GM21360 (cell line): ENCODE results near the gene CCM2.
"Not testable (repeated sequence)": the region's sequence is repeated elsewhere in the genome, so short reads cannot be mapped to it uniquely, and the experiment has no call there.

ENCODE experiments used
- ATAC-seq: cut with Tn5 transposase; IDR thresholded peaks from one replicate; pipeline ENCODE4 v1.9.1; 2021; ENCODE audit warnings: mild to moderate bottlenecking, moderate library complexity; ENCODE audit not compliant: unreplicated experiment

Gene CCM2

GRCh38 chr7:44980393-44981034, 19.5 kb upstream of the CCM2 start:
- peak; percentile 51 for ATAC-seq

DNA sequence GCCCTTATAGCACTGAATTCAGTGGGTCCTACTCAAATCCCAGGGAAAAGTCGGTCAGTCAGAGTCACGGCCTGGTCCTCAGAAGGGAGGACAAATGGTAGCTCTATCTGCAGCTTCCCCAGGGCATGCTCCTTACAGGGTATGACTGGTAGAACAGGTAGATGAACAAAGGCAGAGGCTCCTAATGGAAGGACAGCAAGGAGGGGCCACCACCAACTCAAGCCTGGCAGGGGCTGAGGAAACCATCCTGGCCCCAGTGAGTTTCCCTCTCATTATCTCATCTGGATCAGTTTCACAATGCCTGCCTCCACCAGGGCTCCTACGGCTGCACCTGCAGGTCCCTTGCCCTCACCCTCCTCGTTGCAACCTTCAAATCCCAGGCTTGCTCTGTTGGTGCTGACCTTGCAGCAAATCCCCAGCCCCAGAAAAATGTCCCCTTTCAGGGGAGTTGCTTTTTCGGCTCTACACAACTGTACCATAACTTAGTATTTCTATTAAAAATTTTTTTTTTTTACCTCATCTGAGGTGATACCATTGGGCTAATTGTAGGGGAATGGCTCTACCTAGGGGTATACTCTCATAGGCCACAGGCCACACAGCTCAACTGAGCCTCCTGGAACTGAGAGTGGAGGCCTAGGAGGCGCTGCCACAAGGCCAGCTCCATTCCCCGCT, 18.8 kb upstream of the CCM2 start:
- ATAC-seq = peak; percentile 3

GRCh38 chr7:44982535-44982923, 17.5 kb upstream of the CCM2 start:
- ATAC-seq = no peak

DNA sequence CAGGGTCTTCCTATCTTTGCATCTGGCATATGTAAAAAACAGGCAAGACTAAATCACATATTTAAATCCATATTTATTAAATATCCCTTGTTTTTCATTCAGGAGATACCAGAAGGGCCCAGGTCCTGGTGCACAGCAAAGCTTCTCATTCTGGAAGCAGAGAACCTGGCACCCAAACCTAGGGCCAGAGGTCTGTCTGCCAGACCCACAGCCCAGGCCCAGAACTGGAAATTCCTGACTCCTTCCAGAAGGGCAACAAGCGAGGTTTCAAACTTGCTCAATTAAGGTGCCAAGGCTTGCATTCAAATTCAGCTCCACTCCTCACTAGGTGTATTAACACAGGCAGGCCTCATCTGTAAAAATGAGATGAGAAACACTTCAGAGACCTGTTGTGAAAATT, 17.0 kb upstream of the CCM2 start:
- no peak for ATAC-seq

GRCh38 chr7:44983742-44984477, 16.1 kb upstream of the CCM2 start:
- ATAC-seq = no peak

DNA sequence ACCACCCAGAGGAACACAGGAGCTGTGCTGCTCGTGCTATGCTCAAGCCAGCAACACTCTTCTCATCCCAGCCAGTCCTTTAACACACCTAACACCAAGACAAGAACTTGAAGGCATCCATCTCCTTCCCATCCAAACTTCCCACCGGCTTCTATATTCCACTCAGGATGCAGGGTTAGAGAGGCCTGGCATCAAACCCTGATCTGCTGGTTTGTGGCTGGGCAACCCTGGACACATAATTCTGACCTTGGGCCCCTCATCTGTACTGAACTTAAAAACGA, 15.6 kb upstream of the CCM2 start:
- ATAC-seq = no peak

GRCh38 chr7:44985033-44985695, 14.8 kb upstream of the CCM2 start:
- ATAC-seq = no peak

DNA sequence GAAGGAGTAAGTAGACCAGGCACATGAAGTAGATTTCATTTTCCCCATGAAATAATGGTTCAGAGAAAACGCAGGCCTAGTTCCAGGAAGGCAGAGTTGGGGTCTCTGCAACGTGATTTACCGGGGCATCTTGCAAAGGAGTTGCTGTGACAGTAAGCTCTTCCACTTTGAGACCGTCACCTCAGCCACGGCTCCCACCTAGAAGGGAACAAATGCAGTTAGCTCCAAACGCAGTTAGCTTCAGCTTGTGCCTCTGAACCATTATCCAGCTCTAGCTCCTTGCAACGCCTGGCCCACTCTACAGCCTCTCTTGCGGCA, 14.1 kb upstream of the CCM2 start:
- no peak for ATAC-seq

DNA sequence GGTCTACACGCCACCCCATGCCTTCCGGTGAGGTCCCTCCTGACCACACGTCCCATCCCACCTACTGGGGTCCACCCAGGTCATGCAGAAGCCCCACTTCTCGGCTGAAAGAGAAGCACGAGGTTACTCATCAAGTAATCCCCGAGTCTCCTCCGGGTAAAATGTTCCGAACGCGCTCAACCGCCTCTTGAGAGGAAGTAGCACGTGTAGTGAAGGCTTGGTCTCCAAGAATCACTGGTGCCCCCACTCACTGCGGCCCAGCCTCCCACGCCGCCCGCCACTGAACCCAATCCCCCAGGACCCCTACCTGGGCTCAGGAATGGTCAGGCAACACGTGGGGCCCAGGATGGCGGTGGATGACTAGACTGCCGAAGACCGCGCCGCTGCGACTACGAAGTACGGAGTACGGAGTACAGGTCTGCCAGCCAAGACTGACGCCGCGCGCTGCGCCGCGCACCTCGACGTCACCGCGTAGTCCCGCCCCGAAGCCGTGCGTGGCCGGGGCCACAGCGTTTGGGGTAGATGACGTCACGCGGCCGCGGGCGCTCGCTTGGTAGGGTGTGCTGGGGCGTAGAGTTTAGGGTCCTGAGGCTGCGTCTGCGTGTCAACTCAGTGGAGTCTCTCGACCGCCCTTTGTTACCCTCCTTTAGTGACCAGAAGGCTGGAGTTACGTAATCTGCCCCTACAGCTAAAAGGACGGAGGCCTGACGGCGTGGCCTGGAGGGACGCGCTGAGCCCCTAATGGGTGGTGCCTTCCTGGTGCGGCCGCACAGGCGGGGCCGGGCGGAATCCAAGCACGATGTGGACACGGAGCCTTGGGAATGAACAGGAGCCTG, 13.6 kb upstream of the CCM2 start:
- ATAC-seq = peak; percentile 90

DNA sequence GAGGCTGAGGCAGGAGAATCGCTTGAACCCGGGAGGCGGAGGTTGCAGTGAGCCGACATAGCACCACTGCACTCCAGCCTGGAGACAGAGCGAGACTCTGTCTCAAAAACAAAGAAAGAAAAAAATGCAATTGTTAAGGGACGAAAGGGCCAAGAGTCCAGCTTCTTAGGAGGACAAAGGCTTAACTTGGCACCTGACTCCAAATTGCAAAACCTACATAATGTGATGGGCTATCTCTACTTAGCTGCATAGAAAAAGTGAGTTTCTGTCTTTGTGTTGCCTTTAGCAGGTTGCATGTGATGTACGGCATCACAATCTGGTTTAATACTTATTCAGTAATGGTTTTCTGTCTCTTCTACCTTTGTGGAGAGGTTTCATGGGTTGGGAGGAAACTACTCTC, 12.5 kb upstream of the CCM2 start:
- ATAC-seq = no peak

GRCh38 chr7:44987996-44988395, 12.0 kb upstream of the CCM2 start:
- no peak for ATAC-seq

DNA sequence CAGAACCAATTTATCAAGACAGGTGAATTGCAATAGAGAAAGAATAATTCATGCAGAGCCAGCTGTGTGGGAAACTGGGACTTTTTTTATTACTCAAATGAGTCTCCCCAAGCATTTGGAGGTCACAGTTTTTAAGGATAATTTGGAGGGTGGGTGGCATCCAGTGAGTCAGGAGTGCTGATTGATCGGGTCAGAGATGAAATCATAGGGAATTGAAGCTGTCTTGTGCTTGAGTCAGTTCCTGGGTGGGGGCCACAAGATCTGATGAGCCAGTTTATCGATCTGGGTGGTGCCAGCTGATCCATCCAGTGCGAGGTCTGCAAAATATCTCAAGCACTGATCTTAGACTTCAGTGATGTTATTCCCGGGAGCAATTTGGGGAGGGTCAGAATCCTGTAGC, 11.3 kb upstream of the CCM2 start:
- ATAC-seq = no peak

DNA sequence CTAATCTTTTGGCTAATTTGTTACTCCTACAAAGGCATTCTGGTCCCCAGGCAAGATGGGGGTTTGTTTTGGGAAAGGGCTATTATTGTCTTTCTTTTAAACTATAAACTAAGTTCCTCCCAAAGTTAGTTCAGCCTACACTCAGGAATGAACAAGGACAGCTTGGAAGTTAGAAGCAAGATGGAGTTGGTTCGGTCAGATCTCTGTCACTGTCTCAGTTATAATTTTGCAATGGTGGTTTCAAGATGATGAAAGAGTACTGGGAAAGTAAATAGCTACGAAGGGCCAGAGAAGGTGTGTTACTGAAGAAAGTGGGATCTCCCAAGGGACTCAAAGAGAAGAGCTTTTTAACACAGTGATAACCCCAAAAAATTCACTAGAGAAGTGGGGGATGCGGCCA, 10.9 kb upstream of the CCM2 start:
- no peak for ATAC-seq

GRCh38 chr7:44990109-44991023, 9.6 kb upstream of the CCM2 start:
- ATAC-seq = no peak

DNA sequence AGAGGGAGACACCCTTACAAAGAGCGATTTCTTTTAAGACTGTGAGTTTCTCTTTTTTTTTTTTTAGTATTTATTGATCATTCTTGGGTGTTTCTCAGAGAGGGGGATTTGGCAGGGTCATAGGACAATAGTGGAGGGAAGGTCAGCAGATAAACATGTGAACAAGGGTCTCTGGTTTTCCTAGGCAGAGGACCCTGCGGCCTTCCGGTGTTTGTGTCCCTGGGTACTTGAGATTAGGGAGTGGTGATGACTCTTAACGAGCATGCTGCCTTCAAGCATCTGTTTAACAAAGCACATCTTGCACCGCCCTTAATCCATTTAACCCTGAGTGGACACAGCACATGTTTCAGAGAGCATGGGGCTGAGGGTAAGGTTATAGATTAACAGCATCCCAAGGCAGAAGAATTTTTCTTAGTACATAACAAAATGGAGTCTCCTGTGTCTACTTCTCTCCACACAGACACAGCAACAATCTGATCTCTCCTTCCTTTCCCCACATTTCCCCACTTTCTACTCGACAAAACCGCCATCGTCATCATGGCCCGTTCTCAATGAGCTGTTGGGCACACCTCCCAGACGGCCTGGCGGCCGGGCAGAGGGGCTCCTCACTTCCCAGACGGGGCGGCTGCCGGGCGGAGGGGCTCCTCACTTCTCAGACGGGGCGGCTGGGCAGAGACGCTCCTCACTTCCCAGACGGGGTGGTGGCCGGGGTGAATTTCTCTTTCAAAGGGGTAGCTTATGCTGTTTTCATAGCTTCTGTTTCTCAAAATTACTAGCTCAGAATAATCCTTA, 7.8 kb upstream of the CCM2 start:
- not testable (repeated sequence) for ATAC-seq

- no peak for ATAC-seq
Measured at GRCh38 chr7:44994877-44995554, 5.0 kb upstream of the CCM2 start.

DNA sequence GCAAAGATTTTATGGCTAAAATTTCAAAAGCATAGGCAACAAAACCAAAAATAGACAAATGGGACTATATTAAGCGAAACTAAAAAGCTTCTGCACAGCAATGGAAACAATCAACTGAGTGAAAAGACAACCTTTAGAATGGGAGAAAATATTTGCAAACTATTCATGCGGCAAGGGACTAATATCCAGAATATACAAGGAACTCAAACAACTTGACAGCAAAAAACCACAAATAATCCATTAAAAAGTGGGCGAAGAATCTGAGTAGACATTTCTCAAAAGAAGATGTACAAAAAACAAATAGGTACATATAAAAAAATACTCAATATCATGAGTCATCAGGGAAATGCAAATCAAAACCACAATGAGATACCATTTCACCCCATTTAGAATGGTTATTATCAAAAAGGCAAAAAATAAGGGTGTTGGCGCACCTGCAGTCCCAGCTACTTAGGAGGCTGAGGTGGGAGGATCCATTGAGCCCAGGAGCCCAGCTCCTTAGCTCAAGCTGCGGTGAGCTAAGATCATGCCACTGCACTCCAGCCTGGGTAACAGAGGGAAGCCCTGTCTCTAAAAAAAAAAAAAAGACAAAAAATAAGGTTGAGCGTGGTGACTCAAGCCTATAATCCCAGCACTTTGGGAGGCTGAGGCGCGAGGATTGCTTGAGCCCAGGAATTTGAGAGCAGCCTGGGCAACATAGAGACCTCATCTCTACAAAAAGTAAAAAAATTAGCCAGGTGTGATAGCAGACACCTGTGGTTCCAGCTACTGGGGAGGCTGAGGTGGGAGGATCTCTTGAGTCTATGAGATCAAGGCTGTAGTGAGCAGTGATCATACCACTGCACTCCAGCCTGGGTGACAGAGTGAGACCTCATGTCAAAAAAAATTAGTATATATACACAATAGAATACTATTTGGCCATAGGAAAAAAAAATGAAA, 4.2 kb upstream of the CCM2 start:
- no peak for ATAC-seq
